ENCODE results near the gene TEN1. TPM values are rescaled to one million over a fixed set of nuclear protein-coding genes. Genes with fewer than 3 reads are reported as not detected.

The TEN1 gene
- total RNA-seq, 8 experiments from 2014 or later = 7.8 to 29.8 (median 15.4) TPM

GRCh38 chr17:76003915-76004314, 24.9 kb downstream of the TEN1 start:
- Histone ChIP-seq H3K27ac (no peak overlapping the region), H3K4me3 (no peak overlapping the region), H3K4me1 (replicated peaks in 1 of 2) (peaks cover 0 to 7% of the 10 kb centered on the region in 2 donors)
- no peak for ATAC-seq (replicated peaks in 6 of 8)
- in situ Hi-C loops (cut with MboI; ENCODE audit: low pct_unique_long_range_greater_than_20kb in 2 of 9, low sequenced_read_pairs in 9 of 9, unreplicated experiment in 9 of 9) = loop anchor here in 4 of 9 experiments (25.0 kb wide), 1 partner anchor 283 kb away; no protein-coding TSS in a partner anchor
- 49 to 100% (median 80%) methylated on average over 1 to 4 of the region's 6 CpGs; no CpG with 5 or more reads in 6 of the 10 experiments for WGBS, 10 experiments

DNA sequence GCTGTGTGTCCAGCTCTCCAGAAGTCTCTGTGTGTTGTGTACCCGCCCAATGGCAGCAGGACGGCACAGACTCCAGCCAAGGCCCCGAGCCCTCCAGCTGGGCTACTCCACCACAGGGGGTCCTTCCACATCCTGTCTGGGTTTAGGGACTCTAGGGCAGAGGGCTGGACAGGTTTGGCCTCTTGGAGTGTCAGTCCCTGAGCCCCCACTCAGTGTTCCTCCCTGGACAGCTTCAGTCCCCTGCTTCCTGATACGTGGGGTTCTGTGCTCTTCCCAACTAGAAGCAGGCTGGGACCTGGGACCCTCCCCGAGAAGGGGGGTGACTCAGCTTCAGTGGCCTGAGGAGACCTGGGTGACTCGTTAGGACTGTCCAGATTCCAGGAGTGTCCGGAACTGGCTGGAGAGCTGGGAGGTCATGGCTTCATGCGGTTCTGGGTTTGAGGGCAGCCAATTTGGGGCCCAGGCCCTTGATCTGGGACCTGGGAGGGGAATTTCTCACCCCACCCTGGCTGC, 25.8 kb downstream of the TEN1 start:
- peaks cover 0 to 7% of the 10 kb centered on the region in 2 donors for H3K4me1 ChIP-seq (replicated peaks in 1 of 2)
- no peak overlapping the region for H3K27ac ChIP-seq
- no peak overlapping the region for H3K4me3 ChIP-seq
- 60 to 83% (median 80%) methylated on average over 1 to 4 of the region's 8 CpGs; no CpG with 5 or more reads in 6 of the 10 experiments for WGBS, 10 experiments
- in situ Hi-C loops (cut with MboI; ENCODE audit: low pct_unique_long_range_greater_than_20kb in 2 of 9, low sequenced_read_pairs in 9 of 9, unreplicated experiment in 9 of 9) = loop anchor here in 4 of 9 experiments (25.0 kb wide), 1 partner anchor 282 kb away; no protein-coding TSS in a partner anchor
- ATAC-seq (replicated peaks in 6 of 8) = peak in 1 of 8 experiments; percentile 37

GRCh38 chr17:76005263-76006149, 26.5 kb downstream of the TEN1 start:
- Histone ChIP-seq H3K4me1 (replicated peaks in 1 of 2) (peaks cover 0 to 2% of the 10 kb centered on the region in 2 donors), H3K27ac (no peak overlapping the region), H3K4me3 (no peak overlapping the region)
- 0 to 72% (median 62%) methylated on average over 1 to 10 of the region's 16 CpGs; no CpG with 5 or more reads in 4 of the 10 experiments for WGBS, 10 experiments
- ATAC-seq (replicated peaks in 6 of 8) = peak; percentile 46 to 89 (median 65)
- in situ Hi-C loops (cut with MboI; ENCODE audit: low pct_unique_long_range_greater_than_20kb in 2 of 9, low sequenced_read_pairs in 9 of 9, unreplicated experiment in 9 of 9) = loop anchor here in 4 of 9 experiments (25.0 kb wide), 1 partner anchor 282 kb away; no protein-coding TSS in a partner anchor

DNA sequence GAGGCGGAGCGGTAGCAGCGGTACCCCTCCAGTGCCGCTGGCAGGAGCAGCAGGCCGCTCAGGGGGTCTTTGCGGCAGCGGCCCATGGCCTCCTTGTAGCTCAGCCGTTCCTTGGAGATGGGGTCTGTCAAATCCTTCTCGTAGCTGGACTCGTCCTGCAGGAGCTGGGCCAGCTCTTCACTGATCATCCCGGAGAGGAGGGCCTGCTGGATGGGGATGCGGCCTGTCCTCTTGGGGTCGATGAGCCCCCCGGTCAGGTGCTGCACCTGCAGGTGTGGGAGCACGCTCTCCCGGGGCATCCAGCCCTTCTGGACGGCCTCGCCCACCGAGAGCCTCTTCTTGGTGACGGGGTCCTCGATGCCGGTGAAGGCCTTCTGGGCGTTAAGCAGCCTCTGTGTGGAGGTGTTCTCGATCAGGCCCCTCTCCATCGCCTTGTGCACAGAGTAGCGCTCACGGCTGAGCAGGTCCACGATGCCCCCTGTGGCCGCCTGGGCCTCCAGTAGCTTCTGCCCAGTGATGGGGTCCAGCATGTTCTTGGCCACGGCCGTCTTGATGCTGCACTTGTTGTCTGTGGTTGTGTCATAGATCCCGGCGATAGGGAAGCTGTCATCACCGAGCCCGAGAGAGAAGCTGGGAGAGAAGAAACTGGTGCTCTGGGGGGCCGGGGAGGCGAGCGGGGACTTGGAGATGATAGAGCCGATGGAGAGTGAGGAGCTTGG, 28.2 kb downstream of the TEN1 start:
- ATAC-seq (replicated peaks in 6 of 8) = no peak
- H3K4me1 ChIP-seq (replicated peaks in 1 of 2) = no peaks in the 10 kb centered on the region
- no peak overlapping the region for H3K4me3 ChIP-seq
- 40 to 92% (median 89%) methylated on average over 1 to 11 of the region's 39 CpGs; no CpG with 5 or more reads in 7 of the 10 experiments for WGBS, 10 experiments
- in situ Hi-C loops (cut with MboI; ENCODE audit: low pct_unique_long_range_greater_than_20kb in 2 of 9, low sequenced_read_pairs in 9 of 9, unreplicated experiment in 9 of 9) = loop anchor here in 4 of 9 experiments (25.0 kb wide), 1 partner anchor 280 kb away; no protein-coding TSS in a partner anchor
- no peak overlapping the region for H3K27ac ChIP-seq

DNA sequence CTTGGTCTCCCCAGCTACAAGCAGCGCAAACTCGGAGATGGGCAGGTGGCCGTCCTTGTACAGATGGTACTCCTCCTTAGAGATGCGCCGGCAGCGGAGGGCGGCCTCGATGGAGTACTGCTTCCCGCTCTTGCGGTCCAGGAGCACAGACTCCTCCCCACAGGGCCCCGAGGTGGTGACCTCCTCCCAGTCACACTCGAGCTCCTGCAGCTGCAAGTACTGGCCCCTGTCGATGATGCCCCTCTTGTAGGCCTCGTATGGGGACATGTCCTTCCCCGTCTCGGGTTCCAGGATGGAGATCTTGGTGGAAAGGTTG, 28.8 kb downstream of the TEN1 start:
- 100% methylated on average over 3 of the region's 16 CpGs; no CpG with 5 or more reads in 9 of the 10 experiments for WGBS, 10 experiments
- in situ Hi-C loops (cut with MboI; ENCODE audit: low pct_unique_long_range_greater_than_20kb in 2 of 9, low sequenced_read_pairs in 9 of 9, unreplicated experiment in 9 of 9) = loop anchor here in 4 of 9 experiments (25.0 kb wide), 1 partner anchor 279 kb away; no protein-coding TSS in a partner anchor
- no peak overlapping the region for H3K4me3 ChIP-seq
- H3K27ac ChIP-seq = no peak overlapping the region
- ATAC-seq (replicated peaks in 6 of 8) = no peak
- H3K4me1 ChIP-seq (replicated peaks in 1 of 2) = no peaks in the 10 kb centered on the region

DNA sequence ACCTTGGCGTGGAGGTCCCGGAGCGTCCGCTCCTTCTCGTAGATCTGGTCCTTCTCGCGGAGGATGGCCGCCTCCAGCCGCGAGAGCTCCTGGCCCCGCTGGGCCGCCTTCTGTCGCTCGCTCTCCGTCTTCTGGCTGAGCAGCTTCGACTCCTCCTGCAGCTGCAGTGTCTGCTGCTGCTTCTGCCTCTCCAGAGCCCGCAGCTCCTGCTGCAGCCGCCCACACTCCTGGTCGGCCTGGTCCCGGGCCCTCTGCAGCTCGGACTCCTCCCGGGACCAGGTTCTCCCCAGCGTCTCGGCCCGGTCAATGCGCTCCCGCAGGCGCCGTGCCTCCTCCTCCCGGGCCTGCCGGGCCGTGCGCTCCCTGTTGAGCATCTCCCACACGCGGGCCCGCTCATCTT, 29.2 kb downstream of the TEN1 start:
- Histone ChIP-seq H3K4me1 (replicated peaks in 1 of 2) (no peaks in the 10 kb centered on the region), H3K4me3 (no peak overlapping the region), H3K27ac (no peak overlapping the region)
- 65 to 100% (median 89%) methylated on average over 1 to 12 of the region's 36 CpGs; no CpG with 5 or more reads in 3 of the 10 experiments for WGBS, 10 experiments
- in situ Hi-C loops (cut with MboI; ENCODE audit: low pct_unique_long_range_greater_than_20kb in 2 of 9, low sequenced_read_pairs in 9 of 9, unreplicated experiment in 9 of 9) = loop anchor here in 4 of 9 experiments (25.0 kb wide), 1 partner anchor 279 kb away; no protein-coding TSS in a partner anchor
- no peak for ATAC-seq (replicated peaks in 6 of 8)

DNA sequence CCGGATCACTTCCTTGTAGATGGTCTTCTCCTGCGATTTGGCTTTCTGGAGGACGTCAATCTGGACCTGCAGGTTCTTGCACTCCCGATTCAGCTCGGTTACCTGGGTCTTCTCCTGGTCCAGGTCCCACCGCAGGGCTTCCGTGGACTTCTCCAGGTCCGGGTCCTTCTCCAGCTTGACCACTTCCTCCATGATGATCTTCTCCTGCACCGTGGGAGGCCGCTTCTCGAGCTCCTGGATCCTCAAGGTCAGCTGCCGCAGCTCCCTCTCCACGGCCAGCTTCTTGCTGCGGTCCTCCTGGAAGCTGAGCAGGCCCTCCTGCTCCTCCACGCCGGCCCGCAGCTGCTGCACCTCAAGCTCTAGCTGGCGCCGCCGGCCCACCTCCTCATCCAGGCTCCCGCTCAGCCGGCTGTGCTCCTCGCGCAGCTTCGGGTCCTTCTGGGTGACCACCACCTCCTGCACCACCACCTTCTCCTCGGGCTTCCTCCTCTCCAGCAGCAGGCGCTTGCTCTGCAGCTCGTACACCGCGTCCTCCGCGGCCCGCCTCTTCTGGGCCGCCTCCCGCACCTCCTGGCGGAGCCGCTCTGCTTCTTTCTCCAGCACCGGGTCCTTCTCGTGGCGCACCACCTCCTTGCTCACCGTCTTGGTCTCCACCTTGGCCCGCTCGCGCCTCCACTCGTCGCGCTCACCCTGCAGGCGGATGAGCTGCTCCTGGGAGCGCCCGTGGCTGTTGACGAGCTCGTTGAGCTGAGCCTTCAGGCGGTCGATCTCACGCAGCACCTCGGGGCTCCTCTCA, 29.8 kb downstream of the TEN1 start:
- Histone ChIP-seq H3K27ac (no peak overlapping the region), H3K4me1 (replicated peaks in 1 of 2) (peaks cover 0 to under 1% of the 10 kb centered on the region in 2 donors), H3K4me3 (no peak overlapping the region)
- in situ Hi-C loops (cut with MboI; ENCODE audit: low pct_unique_long_range_greater_than_20kb in 2 of 9, low sequenced_read_pairs in 9 of 9, unreplicated experiment in 9 of 9) = loop anchor here in 4 of 9 experiments (25.0 kb wide), 1 partner anchor 278 kb away; no protein-coding TSS in a partner anchor
- ATAC-seq (replicated peaks in 6 of 8) = no peak
- 29 to 93% (median 85%) methylated on average over 4 to 23 of the region's 56 CpGs; no CpG with 5 or more reads in 4 of the 10 experiments for WGBS, 10 experiments

- no peak overlapping the region for H3K27ac ChIP-seq
- in situ Hi-C loops (cut with MboI; ENCODE audit: low pct_unique_long_range_greater_than_20kb in 2 of 9, low sequenced_read_pairs in 9 of 9, unreplicated experiment in 9 of 9) = loop anchor here in 4 of 9 experiments (25.0 kb wide), 1 partner anchor 278 kb away; no protein-coding TSS in a partner anchor
- WGBS, 10 experiments = 40 to 100% (median 81%) methylated on average over 2 to 15 of the region's 20 CpGs; no CpG with 5 or more reads in 5 of the 10 experiments
- no peak overlapping the region for H3K4me3 ChIP-seq
- no peak for ATAC-seq (replicated peaks in 6 of 8)
- H3K4me1 ChIP-seq (replicated peaks in 1 of 2) = peaks cover 0 to 4% of the 10 kb centered on the region in 2 donors
These were observed 30.4 kb downstream of the TEN1 start for GRCh38 chr17:76009447-76009846.

DNA sequence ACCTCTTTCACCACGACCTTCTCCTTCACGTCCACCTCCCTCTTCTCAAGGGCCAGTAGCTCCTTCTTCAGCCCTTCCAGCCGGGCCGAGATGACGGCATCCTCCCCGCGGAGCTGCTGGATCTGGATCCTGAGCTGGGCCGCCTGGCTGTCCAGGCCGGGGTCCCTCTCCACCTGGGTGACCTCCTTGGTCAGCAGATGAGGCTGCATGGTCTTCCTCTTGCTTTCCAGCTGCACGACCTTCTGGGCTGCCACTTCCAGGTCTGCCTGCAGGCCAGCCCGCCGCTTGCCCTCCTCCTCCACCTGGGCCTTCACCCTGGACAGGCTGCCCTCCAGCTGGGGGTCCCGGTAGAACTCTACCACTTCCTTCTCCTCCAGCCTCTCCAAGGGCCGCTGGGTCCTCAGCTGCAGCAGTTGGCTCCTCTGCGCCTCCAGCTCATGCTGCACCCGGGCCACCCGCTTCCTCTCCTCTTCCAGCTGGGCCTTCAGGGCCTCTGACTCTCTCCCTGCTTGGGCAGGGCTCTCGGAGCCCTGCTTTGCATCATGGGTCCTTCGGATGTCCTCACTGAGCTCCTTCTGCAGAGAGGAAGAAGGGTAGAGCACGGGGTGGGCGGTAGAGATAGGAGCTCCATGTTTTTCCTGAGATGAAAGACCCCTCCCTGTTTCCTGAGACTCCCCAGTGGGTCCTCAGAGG, 31.1 kb downstream of the TEN1 start:
- Histone ChIP-seq H3K4me1 (replicated peaks in 1 of 2) (peaks cover 0 to 4% of the 10 kb centered on the region in 2 donors), H3K27ac (no peak overlapping the region), H3K4me3 (no peak overlapping the region)
- in situ Hi-C loops (cut with MboI; ENCODE audit: low pct_unique_long_range_greater_than_20kb in 2 of 9, low sequenced_read_pairs in 9 of 9, unreplicated experiment in 9 of 9) = loop anchor here in 4 of 9 experiments (25.0 kb wide), 1 partner anchor 277 kb away; no protein-coding TSS in a partner anchor
- ATAC-seq (replicated peaks in 6 of 8) = no peak
- 0 to 100% (median 77%) methylated on average over 1 to 13 of the region's 21 CpGs; no CpG with 5 or more reads in 2 of the 10 experiments for WGBS, 10 experiments

DNA sequence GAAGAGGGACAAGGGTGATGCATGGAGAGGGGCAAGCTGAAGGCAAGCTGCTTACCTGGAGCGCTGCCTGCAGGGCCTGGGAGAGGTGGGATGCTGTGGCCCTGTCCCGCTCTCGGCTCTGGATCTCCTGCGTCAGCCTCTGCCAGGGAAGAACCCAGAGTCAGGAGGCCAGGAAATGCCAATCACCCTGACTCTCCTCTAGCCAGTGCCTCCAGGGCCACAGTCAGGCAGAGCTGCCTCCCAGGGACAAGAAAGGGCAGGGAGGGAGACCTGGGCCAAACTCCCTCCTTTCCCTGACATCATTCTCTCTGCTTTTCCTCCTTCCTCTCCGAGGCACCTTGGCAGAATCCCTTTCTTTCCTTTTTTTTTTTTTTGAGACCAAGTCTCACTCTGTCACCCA, 32.9 kb downstream of the TEN1 start:
- ATAC-seq (replicated peaks in 6 of 8) = no peak
- 27 to 94% (median 50%) methylated on average over 1 to 3 of the region's 5 CpGs; no CpG with 5 or more reads in 5 of the 10 experiments for WGBS, 10 experiments
- peaks cover 0 to 4% of the 10 kb centered on the region in 2 donors for H3K4me1 ChIP-seq (replicated peaks in 1 of 2)
- in situ Hi-C loops (cut with MboI; ENCODE audit: low pct_unique_long_range_greater_than_20kb in 2 of 9, low sequenced_read_pairs in 9 of 9, unreplicated experiment in 9 of 9) = loop anchor here in 4 of 9 experiments (25.0 kb wide), 1 partner anchor 275 kb away; no protein-coding TSS in a partner anchor
- H3K4me3 ChIP-seq = no peak overlapping the region
- no peak overlapping the region for H3K27ac ChIP-seq

- Histone ChIP-seq H3K27ac (no peak overlapping the region), H3K4me3 (no peak overlapping the region), H3K4me1 (replicated peaks in 1 of 2) (peaks cover 0 to 4% of the 10 kb centered on the region in 2 donors)
- in situ Hi-C loops (cut with MboI; ENCODE audit: low pct_unique_long_range_greater_than_20kb in 2 of 9, low sequenced_read_pairs in 9 of 9, unreplicated experiment in 9 of 9) = loop anchor here in 4 of 9 experiments (25.0 kb wide), 1 partner anchor 274 kb away; no protein-coding TSS in a partner anchor
- ATAC-seq (replicated peaks in 6 of 8) = peak in 2 of 8 experiments; percentile 2 to 8
- WGBS, 10 experiments = 20 to 100% (median 89%) methylated on average over 1 to 10 of the region's 15 CpGs; no CpG with 5 or more reads in 5 of the 10 experiments
These were observed 34.4 kb downstream of the TEN1 start for GRCh38 chr17:76013377-76013932.

Data from motor neuron (in vitro differentiated cells).